Right ventricle myocardium inferior (tissue), 1 donor: ENCODE measurements around the gene GPR132. TPM values are rescaled to one million over a fixed set of nuclear protein-coding genes. Genes with fewer than 3 reads are reported as not detected.
A peak's percentile ranks its signal among the peaks of the same experiment; 100 is the strongest.

Experiments
- ATAC-seq: fragments of 200-7000 bp; cut with Tn5 transposase; one replicate; pipeline ENCODE4 v1.9.1; 2020; ENCODE audit warnings: mild to moderate bottlenecking, moderate library complexity
- DNase-seq: peaks from one replicate; pipeline ENCODE4 v3.0.0; 2021; ENCODE audit errors: missing footprints
- intact Hi-C: fragments of 100-400 bp; cut with DNase I; formaldehyde crosslinking; loops from one replicate; pipeline ENCODE4 v1.11.0; 2022
- total RNA-seq: library from RNA; stranded (reverse); fragmentation: NEBNext Ultra II Directional; extraction: Animal tissue kit (Norgen Biotek cat#: 25700); gene quantifications from one replicate; pipeline ENCODE4 v1.2.1, GENCODE V29; 2021
- donor health status: DM: no; HTN: yes; CAD: no; lungs with severe emphysema.

The GPR132 gene
- total RNA-seq, 1 donor from 2014 or later, result 0.89 TPM

- ATAC-seq, result no peak
- intact Hi-C loops, result no loop called here
- no peak for DNase-seq
These were observed 50.0 kb downstream of the GPR132 start for GRCh38 chr14:105015242-105015641.

- DNase-seq (no peak), ATAC-seq (no peak)
- intact Hi-C loops, result no loop called here
These were observed 50.6 kb downstream of the GPR132 start for GRCh38 chr14:105014631-105015030.

- ATAC-seq (no peak), DNase-seq (no peak)
- intact Hi-C loops, result no loop called here
These were observed 51.2 kb downstream of the GPR132 start for GRCh38 chr14:105014032-105014431.

GRCh38 chr14:105013150-105013785, 52.0 kb downstream of the GPR132 start:
- ATAC-seq (peak; percentile 61), DNase-seq (no peak)
- intact Hi-C loops, result no loop called here

- ATAC-seq (peak; percentile 64), DNase-seq (peak; percentile 45)
- intact Hi-C loops, result no loop called here
These were observed 52.9 kb downstream of the GPR132 start for GRCh38 chr14:105012171-105012985.

- intact Hi-C loops, result no loop called here
- DNase-seq (no peak), ATAC-seq (no peak)
These were observed 53.8 kb downstream of the GPR132 start for GRCh38 chr14:105011312-105011990.

- no peak for ATAC-seq
- peak; percentile 73 for DNase-seq
- intact Hi-C loops, result no loop called here
These were observed 54.3 kb downstream of the GPR132 start for GRCh38 chr14:105010891-105011291.

GRCh38 chr14:105010106-105010505, 55.1 kb downstream of the GPR132 start:
- ATAC-seq (no peak), DNase-seq (no peak)
- intact Hi-C loops, result no loop called here

GRCh38 chr14:105007593-105008264, 57.5 kb downstream of the GPR132 start:
- DNase-seq, result no peak
- no peak for ATAC-seq
- intact Hi-C loops, result no loop called here

- ATAC-seq (peak; percentile 39), DNase-seq (peak; percentile 30)
- intact Hi-C loops, result no loop called here
These were observed 58.2 kb downstream of the GPR132 start for GRCh38 chr14:105006831-105007592.

GRCh38 chr14:105005929-105006830, 59.0 kb downstream of the GPR132 start:
- intact Hi-C loops, result no loop called here
- DNase-seq (peak; percentile 53), ATAC-seq (no peak)

GRCh38 chr14:105005329-105005928, 59.8 kb downstream of the GPR132 start:
- peak; percentile 18 for DNase-seq
- no peak for ATAC-seq
- intact Hi-C loops, result no loop called here

Other genes with a start within 250 kb of the GPR132 start
- gene CEP170B, start 200.2 kb downstream of the GPR132 start, total RNA-seq, result 10.5 TPM
- not detected for gene PLD4, start 140.6 kb downstream of the GPR132 start, total RNA-seq
- gene AHNAK2, start 87.1 kb downstream of the GPR132 start, total RNA-seq, result 2.5 TPM
- 1.9 TPM for gene CLBA1, start 79.6 kb downstream of the GPR132 start, total RNA-seq
- gene CDCA4, start 44.3 kb downstream of the GPR132 start, total RNA-seq, result 3.1 TPM
- gene JAG2, start 103.3 kb upstream of the GPR132 start, total RNA-seq, result 34.6 TPM
- gene NUDT14, start 115.9 kb upstream of the GPR132 start, total RNA-seq, result 33.9 TPM
- 48.8 TPM for gene BTBD6, start 183.1 kb upstream of the GPR132 start, total RNA-seq
- gene BRF1, start 235.6 kb upstream of the GPR132 start, total RNA-seq, result 19.0 TPM
- 69.1 TPM for gene PACS2, start 249.3 kb upstream of the GPR132 start, total RNA-seq